ENCODE data around the gene NFKBIE.
"Not testable (repeated sequence)": the region's sequence is repeated elsewhere in the genome, so short reads cannot be mapped to it uniquely, and the experiment has no call there.

NFKBIE gene

GRCh38 chr6:44265007-44265721, at the start of gene NFKBIE:
NFKBIE (minus strand) TSS chr6:44265551; CDS start chr6:44265346, 205 bp downstream.
- DNase-seq: peak; percentile 95

GRCh38 chr6:44314657-44315056, 49.3 kb upstream of the NFKBIE start:
- not testable (repeated sequence) for DNase-seq

- DNase-seq: peak; percentile 95
These were observed 47.8 kb upstream of the NFKBIE start, which contains the start of gene AARS2 for GRCh38 chr6:44312901-44313788. AARS2 (minus strand) TSS chr6:44313347; CDS start chr6:44313323, 24 bp downstream.

- DNase-seq: no peak
These were observed 46.4 kb upstream of the NFKBIE start for GRCh38 chr6:44311767-44312166.

- DNase-seq: no peak
These were observed 46.0 kb upstream of the NFKBIE start for GRCh38 chr6:44311304-44311703.

GRCh38 chr6:44310241-44310640, 44.9 kb upstream of the NFKBIE start:
- no peak for DNase-seq

GRCh38 chr6:44309631-44310030, 44.3 kb upstream of the NFKBIE start:
- DNase-seq: no peak

GRCh38 chr6:44309092-44309491, 43.7 kb upstream of the NFKBIE start:
- no peak for DNase-seq

- DNase-seq: no peak
These were observed 41.9 kb upstream of the NFKBIE start for GRCh38 chr6:44307217-44307616.

- DNase-seq: no peak
These were observed 41.4 kb upstream of the NFKBIE start for GRCh38 chr6:44306710-44307109.

GRCh38 chr6:44305200-44305725, 39.9 kb upstream of the NFKBIE start:
- peak; percentile 64 for DNase-seq

- DNase-seq: peak; percentile 71
These were observed 39.2 kb upstream of the NFKBIE start for GRCh38 chr6:44304282-44305199.

- no peak for DNase-seq
These were observed 38.5 kb upstream of the NFKBIE start for GRCh38 chr6:44303842-44304241.

GRCh38 chr6:44302856-44303255, 37.5 kb upstream of the NFKBIE start:
- no peak for DNase-seq

- no peak for DNase-seq
These were observed 36.6 kb upstream of the NFKBIE start for GRCh38 chr6:44301782-44302564.

- no peak for DNase-seq
These were observed 35.8 kb upstream of the NFKBIE start for GRCh38 chr6:44301106-44301505.

GRCh38 chr6:44300292-44300823, 35.0 kb upstream of the NFKBIE start:
- DNase-seq: no peak

- DNase-seq: no peak
These were observed 33.5 kb upstream of the NFKBIE start for GRCh38 chr6:44298864-44299263.

GRCh38 chr6:44298055-44298803, 32.9 kb upstream of the NFKBIE start:
- DNase-seq: peak; percentile 52

Data from NCI-H82 (cell line).